Measurements from ENCODE around the gene NR1D1. TPM values are rescaled to one million over a fixed set of nuclear protein-coding genes. Genes with fewer than 3 reads are reported as not detected.

The NR1D1 gene
- total RNA-seq, 4 donors from 2014 or later, result 6.1 to 24.2 (median 14.5) TPM

- intact Hi-C loops (cut with DNase I), result loop anchor here (5.0 kb wide), 1 partner anchor 66 kb away; no protein-coding TSS in a partner anchor
- Histone ChIP-seq H3K36me3 (peaks cover 47 to 95% (median 87%) of the 10 kb centered on the region in 4 donors), H3K4me1 (peaks cover 41 to 65% (median 60%) of the 10 kb centered on the region in 4 donors), H3K27me3 (no peaks in the 10 kb centered on the region), H3K4me3 (no peak overlapping the region), H3K27ac (replicated peaks in 1 of 4) (peak overlapping the region in 3 of 4 donors; percentile 88 to 99 (median 93)), H3K9me3 (no peaks in the 10 kb centered on the region)
- 89% methylated on average over 23 of the region's 28 CpGs for WGBS
- no peak for DNase-seq (ENCODE audit: extremely low spot score)
- no peak for TF ChIP-seq POLR2AphosphoS5 (IDR thresholded peaks at IDR 0.05)
Observed at GRCh38 chr17:40087903-40088718, 12.3 kb downstream of the NR1D1 start.

- H3K36me3 ChIP-seq, result peaks cover 46 to 90% (median 82%) of the 10 kb centered on the region in 4 donors
- TF ChIP-seq CTCF (IDR thresholded peaks at IDR 0.05) (no peak), EP300 (IDR thresholded peaks at IDR 0.05) (no peak), POLR2AphosphoS5 (IDR thresholded peaks at IDR 0.05) (no peak), POLR2A (IDR thresholded peaks at IDR 0.05; ENCODE audit: low read depth) (no peak)
- no peaks in the 10 kb centered on the region for H3K9me3 ChIP-seq
- intact Hi-C loops (cut with DNase I), result loop anchor here (5.0 kb wide), 1 partner anchor 65 kb away; no protein-coding TSS in a partner anchor
- H3K27me3 ChIP-seq, result no peaks in the 10 kb centered on the region
- H3K4me1 ChIP-seq, result peaks cover 32 to 60% (median 52%) of the 10 kb centered on the region in 4 donors
- WGBS, result 67% methylated on average over 6 of the region's 6 CpGs
- H3K27ac ChIP-seq (replicated peaks in 1 of 4), result peak overlapping the region in 3 of 4 donors; percentile 44 to 99 (median 48)
- no peak for DNase-seq (ENCODE audit: extremely low spot score)
- H3K4me3 ChIP-seq, result no peak overlapping the region
Observed at GRCh38 chr17:40087049-40087794, 13.2 kb downstream of the NR1D1 start.

GRCh38 chr17:40086150-40087044 is 14.0 kb downstream of the NR1D1 start:
- Histone ChIP-seq H3K4me1 (peaks cover 23 to 52% (median 43%) of the 10 kb centered on the region in 4 donors), H3K4me3 (no peak overlapping the region), H3K27ac (replicated peaks in 1 of 4) (peak overlapping the region; percentile 44 to 63 (median 50)), H3K27me3 (no peaks in the 10 kb centered on the region), H3K36me3 (peaks cover 46 to 88% (median 82%) of the 10 kb centered on the region in 4 donors), H3K9me3 (no peaks in the 10 kb centered on the region)
- no peak for DNase-seq (ENCODE audit: extremely low spot score)
- TF ChIP-seq POLR2AphosphoS5 (IDR thresholded peaks at IDR 0.05) (peak in 1 of 2 donors; percentile 53), POLR2A (IDR thresholded peaks at IDR 0.05; ENCODE audit: low read depth) (no peak), CTCF (IDR thresholded peaks at IDR 0.05) (peak; percentile 86 to 95 (median 93)), EP300 (IDR thresholded peaks at IDR 0.05) (no peak)
- 40% methylated on average over 15 of the region's 17 CpGs for WGBS
- intact Hi-C loops (cut with DNase I), result loop anchor here (5.0 kb wide), 1 partner anchor 64 kb away; no protein-coding TSS in a partner anchor

GRCh38 chr17:40084477-40084876 is 15.9 kb downstream of the NR1D1 start:
- H3K4me1 ChIP-seq, result peaks cover 5 to 33% (median 24%) of the 10 kb centered on the region in 4 donors
- intact Hi-C loops (cut with DNase I), result loop anchor here (5.0 kb wide), 1 partner anchor 42 kb away; no protein-coding TSS in a partner anchor
- H3K4me3 ChIP-seq, result no peak overlapping the region
- H3K27me3 ChIP-seq, result no peaks in the 10 kb centered on the region
- H3K27ac ChIP-seq (replicated peaks in 1 of 4), result peak overlapping the region in 2 of 4 donors; percentile 27 to 29
- no peak for DNase-seq (ENCODE audit: extremely low spot score)
- TF ChIP-seq POLR2AphosphoS5 (IDR thresholded peaks at IDR 0.05) (no peak), EP300 (IDR thresholded peaks at IDR 0.05) (no peak), CTCF (IDR thresholded peaks at IDR 0.05) (no peak)
- peaks cover 49 to 90% (median 82%) of the 10 kb centered on the region in 4 donors for H3K36me3 ChIP-seq
- 94% methylated on average over 14 of the region's 14 CpGs for WGBS
- H3K9me3 ChIP-seq, result no peaks in the 10 kb centered on the region

Measured in esophagus muscularis mucosa (tissue), 4 donors.